Keratinocyte (primary cell): ENCODE measurements around the gene ATP6V0D1. TPM values are rescaled to one million over a fixed set of nuclear protein-coding genes. Genes with fewer than 3 reads are reported as not detected.

Experiments used
- DNase-seq: peaks from one replicate; pipeline ENCODE4 v3.0.0-alpha.2; 2011; ENCODE audit warnings: low read depth, missing footprints, low spot score
- FAIRE-seq: peaks from 2 replicates; lab custom pipeline; 2011; peaks lifted over from hg19 to GRCh38; lab: Jason Lieb, UNC
- H2AFZ ChIP-seq: 2 replicates; pipeline ENCODE4 v1.6.0; 2012; ENCODE audit warnings: low read length, control low read depth, inconsistent platforms; ENCODE audit not compliant: control insufficient read depth
- H3K27ac ChIP-seq: 2 replicates; pipeline ENCODE4 v1.5.1; 2011; ENCODE audit warnings: low read length; ENCODE audit not compliant: control insufficient read depth, insufficient read depth
- H3K27me3 ChIP-seq: 3 replicates; pipeline ENCODE4 v1.6.0; 2011; ENCODE audit warnings: low read length; ENCODE audit not compliant: control insufficient read depth, insufficient read depth; ENCODE audit errors: extremely low read depth
- H3K36me3 ChIP-seq, 2 experiments: 2 replicates in 1 of 2; 3 replicates in 1 of 2; pipeline ENCODE4 v1.5.1; 2011; ENCODE audit warnings: low read length in 2 of 2, mild to moderate bottlenecking in 1 of 2; ENCODE audit not compliant: control insufficient read depth in 2 of 2, insufficient read depth in 2 of 2; ENCODE audit errors: extremely low read depth in 1 of 2
- H3K4me1 ChIP-seq: 3 replicates; pipeline ENCODE4 v1.5.1; 2011; ENCODE audit warnings: low read length; ENCODE audit not compliant: control insufficient read depth, insufficient read depth; ENCODE audit errors: extremely low read depth
- H3K4me2 ChIP-seq: 3 replicates; pipeline ENCODE4 v1.6.0; 2011; ENCODE audit warnings: low read depth, low read length; ENCODE audit not compliant: control insufficient read depth, insufficient read depth; ENCODE audit errors: extremely low read depth
- H3K4me3 ChIP-seq, 3 experiments: fragments of 200-600 bp in 1 of 3; sonication (generic) in 1 of 3; 2 replicates in 2 of 3; 3 replicates in 1 of 3; pipeline ENCODE4 v1.5.1; 2011 to 2016; ENCODE audit warnings: low read length in 3 of 3, mild to moderate bottlenecking in 3 of 3, control low read depth in 2 of 3, inconsistent platforms in 1 of 3, low read depth in 1 of 3, mixed read lengths in 1 of 3, mixed run types in 1 of 3, moderate library complexity in 1 of 3; ENCODE audit not compliant: control insufficient read depth in 2 of 3, insufficient read depth in 2 of 3; ENCODE audit errors: extremely low read depth in 1 of 3
- H3K79me2 ChIP-seq: 2 replicates; pipeline ENCODE4 v1.6.0; 2012; ENCODE audit warnings: low read length; ENCODE audit not compliant: control insufficient read depth, insufficient read depth
- H3K9ac ChIP-seq: 3 replicates; pipeline ENCODE4 v1.6.0; 2011; ENCODE audit warnings: low read length; ENCODE audit not compliant: control insufficient read depth, insufficient read depth; ENCODE audit errors: extremely low read depth
- H3K9me1 ChIP-seq: 3 replicates; pipeline ENCODE4 v1.6.0; 2011; ENCODE audit warnings: low read length; ENCODE audit not compliant: control insufficient read depth, insufficient read depth; ENCODE audit errors: extremely low read depth
- H3K9me3 ChIP-seq: 2 replicates; pipeline ENCODE4 v1.5.1; 2012; ENCODE audit warnings: low read depth, low read length; ENCODE audit not compliant: control insufficient read depth
- H4K20me1 ChIP-seq: 3 replicates; pipeline ENCODE4 v1.6.0; 2011; ENCODE audit warnings: low read length; ENCODE audit not compliant: control insufficient read depth, insufficient read depth; ENCODE audit errors: extremely low read depth
- CTCF ChIP-seq, 3 experiments: IDR thresholded peaks in 1 of 3; conservative IDR thresholded peaks in 1 of 3; optimal IDR thresholded peaks in 1 of 3; 2 replicates in 2 of 3; 3 replicates in 1 of 3; pipeline versions ENCODE3 to v1.5.1; 2011; ENCODE audit warnings: low read length in 3 of 3, mild to moderate bottlenecking in 3 of 3, moderate library complexity in 2 of 3, control low read depth in 1 of 3, inconsistent platforms in 1 of 3; ENCODE audit not compliant: insufficient read depth in 2 of 3; ENCODE audit errors: extremely low read depth in 1 of 3
- EZH2 ChIP-seq: IDR thresholded peaks from one replicate; pipeline ENCODE4 v1.6.1; 2012; ENCODE audit warnings: inconsistent platforms, mild to moderate bottlenecking, low read length, moderate library complexity
- dilution Hi-C: fragments of 300-500 bp; cut with MboI; formaldehyde crosslinking; loops from one replicate; pipeline ENCODE4 v1.7.0; 2020; ENCODE audit warnings: low sequenced_read_pairs; ENCODE audit not compliant: extremely low pct_ligation_motif_present
- polyA plus RNA-seq, 5 experiments: library from polyadenylated mRNA; depleted of rRNA in 3 of 5; stranded (reverse) in 3 of 5; stranded (forward) in 1 of 5; unstranded in 1 of 5; fragments of >200 nt; gene quantifications; 1 replicate in 1 of 5; 2 replicates in 3 of 5; 3 replicates in 1 of 5; pipeline versions ENCODE4 v1.2.1 to v1.2.3, GENCODE V29; 2011 to 2012; ENCODE audit warnings: missing spikeins in 2 of 5, low read depth in 1 of 5, low replicate concordance in 1 of 5

Gene ATP6V0D1
- polyA plus RNA-seq, 1 donor (not counting 4 experiments of a cell fraction or from before 2014, with no cell fraction given) = 97.1 TPM

GRCh38 chr16:67525176-67525860 lies 44.4 kb upstream of the ATP6V0D1 start:
- FAIRE-seq (no peak), DNase-seq (no peak)
- no peak overlapping the region for H3K27ac ChIP-seq
- TF ChIP-seq CTCF (optimal IDR thresholded peaks at IDR 0.05 in 1 of 3, IDR thresholded peaks at IDR 0.05 in 1 of 3, conservative IDR thresholded peaks at IDR 0.05 in 1 of 3; ENCODE audit: extremely low read depth in 1 of 3, insufficient read depth in 2 of 3, low read length in 3 of 3) (no peak), EZH2 (no peak)
- no peaks in the 10 kb centered on the region for H3K36me3 ChIP-seq
- H3K4me3 ChIP-seq = no peak overlapping the region
- peaks cover 5% of the 10 kb centered on the region for H3K9me1 ChIP-seq
- H3K27me3 ChIP-seq = no peaks in the 10 kb centered on the region
- dilution Hi-C loops = no loop called here
- no peaks in the 10 kb centered on the region for H3K9me3 ChIP-seq
- H3K9ac ChIP-seq = no peak overlapping the region
- peaks cover 54% of the 10 kb centered on the region for H3K4me1 ChIP-seq
- no peaks in the 10 kb centered on the region for H4K20me1 ChIP-seq
- peaks cover 4% of the 10 kb centered on the region for H3K79me2 ChIP-seq
- H3K4me2 ChIP-seq = peak overlapping the region; percentile 19
- H2AFZ ChIP-seq = no peak overlapping the region

- Histone ChIP-seq H2AFZ (peak overlapping the region; percentile 99), H3K4me2 (peak overlapping the region; percentile 99), H3K27me3 (no peaks in the 10 kb centered on the region), H3K9me3 (no peaks in the 10 kb centered on the region), H3K4me1 (peaks cover 30% of the 10 kb centered on the region), H3K4me3 (peak overlapping the region; percentile 37 to 85 (median 73)), H3K9me1 (peaks cover 5% of the 10 kb centered on the region), H3K9ac (peak overlapping the region; percentile 87), H4K20me1 (no peaks in the 10 kb centered on the region), H3K27ac (peak overlapping the region; percentile 96), H3K36me3 (no peaks in the 10 kb centered on the region), H3K79me2 (no peaks in the 10 kb centered on the region)
- TF ChIP-seq CTCF (optimal IDR thresholded peaks at IDR 0.05 in 1 of 3, IDR thresholded peaks at IDR 0.05 in 1 of 3, conservative IDR thresholded peaks at IDR 0.05 in 1 of 3; ENCODE audit: extremely low read depth in 1 of 3, insufficient read depth in 2 of 3, low read length in 3 of 3) (peak; percentile 97 to 99 (median 99)), EZH2 (no peak)
- dilution Hi-C loops = no loop called here
- FAIRE-seq (peak; percentile 74), DNase-seq (peak; percentile 86)
Measured at GRCh38 chr16:67521095-67521804, 40.3 kb upstream of the ATP6V0D1 start.
